HCT116 (cell line): ENCODE measurements around the gene MLC1. TPM values are rescaled to one million over a fixed set of nuclear protein-coding genes. Genes with fewer than 3 reads are reported as not detected.

Experiments used
- ATAC-seq: fragments of 200-7000 bp; cut with Tn5 transposase; 2 replicates; pipeline ENCODE4 v1.9.1; 2020; ENCODE audit warnings: mild to moderate bottlenecking, moderate library complexity
- BruUV-seq: library from RNA; stranded (reverse); fragments of 400-500 nt; replicated peaks from 2 replicates; lab custom pipeline; 2021; lab: Mats Ljungman, UMichigan
- CTCF ChIA-PET: fragments of 300-600 bp; sonication (Branson Sonifier 250); formaldehyde crosslinking; loops from one replicate; lab custom pipeline; 2021; ENCODE audit warnings: antibody characterized with exemption; lab: Charles Lee
- POLR2A ChIA-PET: fragments of 300-600, 350-600 bp; sonication (Branson Sonifier 250); formaldehyde crosslinking; loops from one replicate; lab custom pipeline; 2021; ENCODE audit warnings: antibody characterized with exemption; lab: Charles Lee
- RAD21 ChIA-PET, 2 experiments: fragments of 300-600 bp; sonication (Branson Sonifier 250); formaldehyde crosslinking; loops; one replicate each; lab custom pipeline; 2023; ENCODE audit warnings: low total read pairs in 2 of 2; ENCODE audit not compliant: uncharacterized antibody in 2 of 2, unreplicated experiment in 2 of 2, low non-redundant PET in 1 of 2; lab: Charles Lee
- DNase-seq: peaks from one replicate; pipeline ENCODE4 v3.0.0-alpha.2; 2010; ENCODE audit warnings: low read depth, low spot score
- H2AFZ ChIP-seq: fragments of 200-600 bp; shearing (Covaris generic), sonication (generic); 2 replicates; pipeline ENCODE4 v1.6.1; 2017; ENCODE audit warnings: low read depth, mixed run types, mixed read lengths, antibody characterized with exemption, low read length; ENCODE audit not compliant: poor library complexity, severe bottlenecking
- H3K27ac ChIP-seq: 2 replicates; pipeline ENCODE4 v1.5.1; 2012; ENCODE audit warnings: low read depth, low read length
- H3K27me3 ChIP-seq: fragments of 200-600 bp; sonication (generic); 2 replicates; pipeline ENCODE4 v1.6.1; 2016; ENCODE audit warnings: mixed run types, low read length, mixed read lengths; ENCODE audit not compliant: insufficient read depth
- H3K36me3 ChIP-seq, 2 experiments: fragments of 200-500 bp in 1 of 2; fragments of 200-600 bp in 1 of 2; sonication (Bioruptor generic) in 1 of 2; sonication (generic) in 1 of 2; 2 replicates each; pipeline versions ENCODE4 v1.5.1 to v1.6.1; 2014 to 2016; ENCODE audit warnings: low read length in 2 of 2, inconsistent platforms in 1 of 2, mixed read lengths in 1 of 2, mixed run types in 1 of 2; ENCODE audit not compliant: insufficient read depth in 2 of 2, control insufficient read depth in 1 of 2
- H3K4me1 ChIP-seq, 2 experiments: fragments of 200-600 bp in 1 of 2; sonication (generic) in 1 of 2; 2 replicates each; pipeline versions ENCODE4 v1.5.1 to v1.6.1; 2012 to 2017; ENCODE audit warnings: low read length in 2 of 2, inconsistent platforms in 1 of 2, mild to moderate bottlenecking in 1 of 2, mixed read lengths in 1 of 2, mixed run types in 1 of 2, moderate library complexity in 1 of 2; ENCODE audit not compliant: insufficient read depth in 2 of 2, control insufficient read depth in 1 of 2
- H3K4me2 ChIP-seq: fragments of 200-600 bp; sonication (generic); 2 replicates; pipeline ENCODE4 v1.6.1; 2017; ENCODE audit warnings: mixed run types, low read length, mixed read lengths
- H3K4me3 ChIP-seq, 2 experiments: fragments of 200-600 bp in 1 of 2; sonication (generic) in 1 of 2; replicated peaks in 1 of 2; 2 replicates each; pipeline ENCODE4 v1.5.1; 2011 to 2016; ENCODE audit warnings: low read length in 2 of 2, control low read depth in 1 of 2, low read depth in 1 of 2, mild to moderate bottlenecking in 1 of 2, mixed read lengths in 1 of 2, mixed run types in 1 of 2
- H3K79me2 ChIP-seq: fragments of 200-600 bp; sonication (generic); 2 replicates; pipeline ENCODE4 v1.6.1; 2017; ENCODE audit warnings: mild to moderate bottlenecking, mixed run types, low read length, moderate library complexity, mixed read lengths; ENCODE audit not compliant: insufficient read depth
- H3K9ac ChIP-seq: fragments of 200-600 bp; sonication (generic); 2 replicates; pipeline ENCODE4 v1.6.1; 2016; ENCODE audit warnings: low read length, mixed read lengths
- H3K9me2 ChIP-seq: fragments of 200-600 bp; sonication (generic), shearing (Covaris generic); 2 replicates; pipeline ENCODE4 v1.6.1; 2017; ENCODE audit warnings: mixed run types, mild to moderate bottlenecking, moderate library complexity; ENCODE audit not compliant: insufficient read depth
- H3K9me3 ChIP-seq, 2 experiments: fragments of 200-500 bp in 1 of 2; fragments of 200-600 bp in 1 of 2; sonication (Bioruptor generic) in 1 of 2; sonication (generic) in 1 of 2; 2 replicates each; pipeline ENCODE4 v1.6.1; 2014 to 2017; ENCODE audit warnings: low read length in 2 of 2, mixed read lengths in 2 of 2, inconsistent platforms in 1 of 2, low read depth in 1 of 2, mild to moderate bottlenecking in 1 of 2, mixed run types in 1 of 2, moderate library complexity in 1 of 2; ENCODE audit not compliant: control insufficient read depth in 1 of 2, insufficient read depth in 1 of 2
- H4K20me1 ChIP-seq: fragments of 200-600 bp; sonication (generic), shearing (Covaris generic); 2 replicates; pipeline ENCODE4 v1.6.1; 2017; ENCODE audit warnings: mixed run types, mild to moderate bottlenecking, moderate library complexity; ENCODE audit not compliant: insufficient read depth
- ATF3 ChIP-seq: IDR thresholded peaks from 2 replicates; pipeline ENCODE4 v1.6.1; 2012
- CEBPB ChIP-seq: IDR thresholded peaks from 2 replicates; pipeline ENCODE4 v1.6.1; 2012; ENCODE audit warnings: low read depth
- EZH2phosphoT487 ChIP-seq: fragments of 200-600 bp; IDR thresholded peaks from 2 replicates; pipeline ENCODE4 v1.6.1; 2018; ENCODE audit warnings: antibody characterized with exemption, borderline replicate concordance
- FOSL1 ChIP-seq: IDR thresholded peaks from 2 replicates; pipeline ENCODE4 v1.6.1; 2012; ENCODE audit warnings: low read depth
- RAD21 ChIP-seq: IDR thresholded peaks from 2 replicates; pipeline ENCODE4 v1.6.1; 2012; ENCODE audit warnings: low read depth, mild to moderate bottlenecking
- REST ChIP-seq: IDR thresholded peaks from 2 replicates; pipeline ENCODE4 v1.6.1; 2012; ENCODE audit warnings: low read depth
- SIN3A ChIP-seq: IDR thresholded peaks from 2 replicates; pipeline ENCODE4 v1.6.1; 2012; ENCODE audit warnings: low read depth
- SP1 ChIP-seq: IDR thresholded peaks from 2 replicates; pipeline ENCODE4 v1.6.1; 2012; ENCODE audit warnings: low read depth
- SRF ChIP-seq: IDR thresholded peaks from 2 replicates; pipeline ENCODE4 v1.6.1; 2012; ENCODE audit warnings: low read depth
- TCF7L2 ChIP-seq: IDR thresholded peaks from 2 replicates; pipeline ENCODE4 v1.7.0; 2011; ENCODE audit warnings: borderline replicate concordance, inconsistent platforms; ENCODE audit not compliant: insufficient read depth, insufficient read length; ENCODE audit errors: extremely low read depth
- YY1 ChIP-seq: IDR thresholded peaks from 2 replicates; pipeline ENCODE4 v1.6.1; 2011; ENCODE audit warnings: low read length, low read depth, moderate library complexity, mild to moderate bottlenecking; ENCODE audit not compliant: insufficient replicate concordance; ENCODE audit errors: extremely low read depth
- ZFX ChIP-seq: fragments of 450-650 bp; IDR thresholded peaks from 2 replicates; pipeline ENCODE4 v1.6.1; 2017
- ZNF274 ChIP-seq: fragments of 200-500 bp; sonication (Bioruptor generic); IDR thresholded peaks from 2 replicates; pipeline ENCODE4 v1.6.1; 2014; ENCODE audit warnings: mild to moderate bottlenecking, low read depth, low read length, inconsistent platforms
- intact Hi-C: fragments of 100-400 bp; cut with micrococcal nuclease; formaldehyde crosslinking; loops from 2 replicates; pipeline ENCODE4 v1.10.0; 2022
- total RNA-seq: library from RNA; stranded (reverse); gene quantifications from one replicate; pipeline ENCODE4 v1.2.1, GENCODE V29; 2021; ENCODE audit not compliant: unreplicated experiment

MLC1 gene
- total RNA-seq, 1 experiment from 2014 or later: not detected

- Histone ChIP-seq H4K20me1 (no peaks in the 10 kb centered on the region), H3K9ac (no peak overlapping the region), H3K36me3 (no peaks in the 10 kb centered on the region), H3K27me3 (no peaks in the 10 kb centered on the region), H3K4me1 (no peaks in the 10 kb centered on the region), H3K9me3 (peaks cover 4 to 8% of the 10 kb centered on the region in 2 experiments; a peak in 3 of 4 replicates), H3K9me2 (no peaks in the 10 kb centered on the region), H3K79me2 (no peaks in the 10 kb centered on the region), H2AFZ (no peak overlapping the region), H3K4me3 (no peak overlapping the region), H3K4me2 (no peak overlapping the region), H3K27ac (no peak overlapping the region)
- BruUV-seq: no TSS peak
- ChIA-PET RAD21 (no interaction called here), CTCF (no interaction called here), POLR2A (no interaction called here)
- DNase-seq: no peak
- no peak for ATAC-seq
- TF ChIP-seq REST (no peak), ZFX (no peak), FOSL1 (no peak), ATF3 (no peak), ZNF274 (no peak), SRF (no peak), SP1 (no peak), SIN3A (no peak), YY1 (no peak), CEBPB (no peak), EZH2phosphoT487 (no peak), TCF7L2 (no peak), RAD21 (no peak)
- intact Hi-C loops: no loop called here
These were observed 39.8 kb upstream of the MLC1 start for GRCh38 chr22:50125029-50125428.
